CD4-positive, alpha-beta T cell treated with Interleukin-15 for 1 hour (primary cell): ENCODE results near the gene BTD.
"Not testable (repeated sequence)": the region's sequence is repeated elsewhere in the genome, so short reads cannot be mapped to it uniquely, and the experiment has no call there.

Experiments used
- DNase-seq: peaks from one replicate; pipeline ENCODE4 v3.0.0-alpha.2; 2020

The BTD gene

DNA sequence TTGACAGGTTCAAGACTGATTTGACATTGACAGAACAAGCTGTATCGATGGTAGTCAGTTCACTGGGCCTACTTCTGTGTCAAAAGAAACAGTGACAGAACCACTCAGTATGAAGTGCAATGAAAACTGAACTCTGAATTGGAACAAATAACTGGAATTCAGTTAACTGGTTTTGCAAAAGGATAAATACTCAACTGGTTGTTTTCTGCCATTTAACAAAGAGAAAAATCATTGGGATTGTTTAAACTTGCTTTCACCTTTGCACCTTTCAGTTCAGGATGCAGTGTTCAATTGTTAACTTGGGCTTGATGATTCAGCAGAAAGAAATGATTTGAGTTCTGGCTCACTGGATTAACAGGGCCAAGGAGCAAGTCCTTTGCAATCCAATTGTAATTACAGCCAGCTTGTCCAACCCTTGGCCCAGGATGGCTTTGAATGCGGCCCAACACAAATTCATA lies 4.9 kb downstream of the BTD start:
- no peak for DNase-seq

DNA sequence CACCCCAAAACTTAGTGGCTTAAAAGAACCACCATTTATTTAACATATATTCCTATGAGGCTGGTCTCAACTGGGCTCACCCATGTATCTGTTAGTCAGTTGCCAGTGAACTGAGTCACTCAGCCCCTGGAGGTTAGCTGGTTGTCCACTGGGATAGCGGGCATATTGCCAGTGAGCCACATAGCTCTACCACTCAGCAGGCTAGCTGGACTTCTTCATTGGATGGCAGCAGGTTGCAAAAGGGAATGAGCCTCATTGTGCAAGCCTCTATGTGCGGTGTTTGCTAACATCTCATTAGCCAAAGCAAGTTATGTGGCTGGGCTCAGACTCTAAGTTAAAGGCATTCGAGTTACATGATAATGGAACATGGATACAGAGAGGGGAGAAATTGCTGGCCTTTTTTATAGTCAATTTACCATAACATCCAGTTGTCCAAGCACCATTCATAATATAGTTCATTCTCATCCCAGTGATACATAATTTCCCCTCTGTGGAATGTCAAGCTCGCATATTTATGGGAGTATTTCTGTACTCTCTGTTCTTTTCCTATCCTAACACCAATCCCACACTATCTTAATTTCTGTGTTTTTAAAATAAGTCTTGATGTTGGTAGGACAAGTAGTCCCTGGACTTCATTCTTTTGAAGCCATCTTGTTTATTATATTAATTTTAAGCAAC lies 8.7 kb downstream of the BTD start:
- peak; percentile 17 for DNase-seq

DNA sequence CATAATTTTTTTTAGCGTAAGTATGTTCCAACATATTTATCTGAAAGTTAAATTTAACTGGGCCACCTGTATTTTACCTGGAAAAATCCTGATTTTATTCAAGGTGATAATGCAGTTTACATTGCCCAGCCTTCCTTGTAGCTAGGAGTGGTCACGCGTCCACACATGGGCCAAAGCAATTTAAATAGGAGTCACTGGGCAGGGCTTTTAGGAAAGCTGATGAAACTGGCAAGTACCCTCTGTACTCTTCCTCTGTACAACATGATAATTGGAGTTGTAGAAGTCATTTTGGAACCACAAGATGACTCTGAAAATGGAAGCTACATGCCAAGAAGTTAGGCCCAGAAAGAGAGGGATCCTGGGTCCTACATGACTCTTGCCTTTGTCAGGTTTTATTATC lies 9.5 kb downstream of the BTD start:
- no peak for DNase-seq

DNA sequence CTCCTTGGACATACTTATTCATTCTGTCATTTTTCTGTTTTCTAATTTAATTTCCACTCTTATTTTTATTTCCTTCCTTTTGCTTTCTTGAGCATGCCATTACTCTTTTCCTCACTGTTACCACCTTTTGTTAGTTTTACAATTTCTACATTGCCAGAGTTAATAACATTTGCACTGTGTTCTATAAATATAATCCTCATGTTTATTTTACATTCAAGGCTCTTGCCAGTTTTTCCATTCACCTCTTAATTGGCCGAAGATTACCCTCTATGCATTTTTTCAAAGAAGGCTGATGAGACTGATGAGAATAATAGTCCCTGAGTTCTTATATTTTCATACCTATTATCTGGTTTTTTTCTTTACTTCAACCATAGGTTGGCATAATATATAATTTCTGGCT lies 10.5 kb downstream of the BTD start:
- no peak for DNase-seq

DNA sequence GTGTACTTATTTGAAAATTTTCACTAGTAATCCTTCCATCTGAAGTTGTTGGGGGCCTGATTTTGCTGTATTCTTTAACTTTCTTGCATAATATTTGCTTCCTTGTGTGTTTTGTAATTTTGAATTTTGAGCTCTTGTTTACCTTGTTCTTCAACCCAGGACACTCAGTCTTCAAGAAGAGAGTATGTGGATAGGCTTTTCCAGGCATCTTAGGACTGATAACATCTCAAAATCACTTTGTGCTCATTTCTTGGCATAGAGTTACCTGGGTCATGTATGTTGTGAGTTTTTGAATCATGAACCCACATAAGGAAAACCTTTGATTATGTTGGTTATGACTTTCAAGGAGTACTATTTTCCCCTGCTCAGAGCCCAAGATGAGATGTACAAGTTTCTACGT lies 13.4 kb downstream of the BTD start:
- no peak for DNase-seq

DNA sequence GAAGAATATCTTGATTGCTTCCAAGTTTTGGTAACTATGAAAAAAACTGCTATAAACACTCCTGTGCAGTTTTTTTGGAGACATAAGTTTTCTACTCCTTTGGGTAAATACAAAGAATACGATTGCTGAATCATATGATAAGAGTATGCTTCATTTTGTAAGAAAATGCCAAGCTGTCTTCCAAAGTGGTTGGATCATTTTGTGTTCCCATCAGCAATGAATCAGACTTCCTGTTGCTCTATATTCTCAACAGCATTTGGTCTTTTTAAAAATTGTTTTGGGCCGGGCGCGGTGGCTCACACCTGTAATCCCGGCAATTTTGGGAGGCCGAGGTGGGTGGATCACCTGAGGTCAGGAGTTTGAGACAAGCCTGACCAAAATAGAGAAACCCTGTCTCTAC lies 14.5 kb downstream of the BTD start:
- DNase-seq: no peak

DNA sequence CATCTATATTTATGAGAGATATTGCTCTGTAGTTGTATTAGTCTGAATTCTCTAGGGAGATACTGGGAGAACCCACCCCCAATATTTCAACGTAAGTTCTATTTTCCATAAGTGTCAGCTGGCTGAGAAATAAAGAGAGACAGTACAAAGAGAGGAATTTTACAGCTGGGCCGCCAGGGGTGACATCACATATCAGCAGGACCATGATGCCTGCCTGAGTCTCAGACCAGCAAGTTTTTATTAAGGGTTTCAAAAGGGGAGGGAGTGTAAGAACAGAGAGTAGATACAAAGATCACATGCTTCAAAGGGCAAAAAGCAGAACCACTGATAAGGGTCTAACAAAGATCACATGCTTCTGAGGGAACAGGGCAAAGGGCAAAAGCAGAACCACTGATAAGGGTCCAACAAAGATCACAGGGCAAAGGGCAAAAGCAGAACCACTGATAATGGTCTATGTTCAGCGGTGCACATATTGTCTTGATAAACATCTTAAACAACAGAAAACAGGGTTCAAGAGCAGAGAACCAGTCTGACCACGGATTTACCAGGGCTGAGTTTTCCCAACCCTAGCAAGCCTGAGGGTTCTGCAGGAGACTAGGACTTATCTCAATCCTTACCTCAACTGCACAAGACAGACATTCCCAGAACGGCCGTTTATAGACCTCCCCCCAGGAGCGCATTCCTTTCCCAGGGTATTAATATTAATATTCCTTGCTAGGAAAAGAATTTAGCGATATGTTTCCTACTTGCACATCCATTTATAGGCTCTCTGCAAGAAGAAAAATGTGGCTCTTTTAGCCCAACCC lies 18.3 kb downstream of the BTD start:
- DNase-seq: not testable (repeated sequence)

DNA sequence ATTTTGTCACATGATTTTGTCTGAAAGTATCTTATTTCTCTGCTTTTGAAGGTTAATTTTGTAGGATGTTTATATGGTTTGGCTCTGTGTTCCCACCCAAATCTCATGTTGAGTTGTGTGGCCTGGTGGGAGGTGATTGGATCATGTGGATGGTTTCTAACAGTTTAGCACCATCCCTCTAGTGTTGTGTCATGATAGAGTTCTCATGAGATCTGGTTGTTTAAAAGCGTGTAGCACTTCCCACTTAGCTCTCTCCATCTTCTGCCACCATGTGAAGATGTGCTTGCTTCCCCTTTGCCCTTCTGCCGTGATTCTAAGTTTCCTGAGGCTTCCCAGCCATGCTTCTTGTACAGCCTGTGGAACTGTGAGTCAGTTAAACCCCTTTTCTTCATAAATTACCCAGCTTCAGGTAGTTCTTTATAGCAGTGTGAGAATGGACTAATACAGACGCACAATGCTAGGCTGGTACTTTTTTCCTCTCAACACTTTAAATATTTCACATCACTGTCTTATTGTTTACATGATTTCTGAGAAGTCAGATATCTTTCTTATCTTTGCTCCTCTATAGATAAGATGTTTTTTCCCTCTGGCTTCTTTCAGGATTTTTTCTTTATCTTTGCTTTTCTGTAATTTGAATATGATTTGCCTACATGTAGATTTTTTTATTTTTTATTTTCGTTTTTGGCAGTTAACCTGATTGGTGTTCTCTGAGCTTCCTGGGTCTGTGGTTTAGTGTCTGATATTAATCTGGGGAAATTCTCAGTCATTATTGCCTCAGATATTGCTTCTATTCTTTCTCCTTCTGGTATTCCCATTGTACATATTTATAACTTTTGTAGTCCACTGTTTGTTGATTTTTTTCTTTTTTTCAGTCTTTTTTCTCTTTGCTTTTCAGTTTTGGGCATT lies 22.2 kb downstream of the BTD start:
- no peak for DNase-seq

DNA sequence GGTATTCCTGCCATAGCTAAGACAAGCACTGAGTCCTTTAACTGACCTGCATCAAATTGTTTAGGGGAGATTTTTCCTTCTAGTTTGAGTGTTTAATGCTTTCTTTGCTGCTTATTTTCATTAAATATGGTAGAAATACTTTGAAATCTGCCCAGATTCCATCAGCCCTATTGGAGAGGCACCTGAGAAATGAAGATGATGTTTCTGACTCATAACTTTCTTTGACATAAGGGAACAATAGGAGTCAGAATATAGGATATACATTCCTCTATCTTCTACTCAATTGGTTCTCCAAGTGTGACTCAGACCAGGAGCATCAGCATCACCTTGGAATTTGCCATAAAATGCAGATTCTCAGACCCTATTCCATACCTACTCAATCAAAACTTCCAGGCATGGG lies 27.4 kb downstream of the BTD start:
- no peak for DNase-seq

DNA sequence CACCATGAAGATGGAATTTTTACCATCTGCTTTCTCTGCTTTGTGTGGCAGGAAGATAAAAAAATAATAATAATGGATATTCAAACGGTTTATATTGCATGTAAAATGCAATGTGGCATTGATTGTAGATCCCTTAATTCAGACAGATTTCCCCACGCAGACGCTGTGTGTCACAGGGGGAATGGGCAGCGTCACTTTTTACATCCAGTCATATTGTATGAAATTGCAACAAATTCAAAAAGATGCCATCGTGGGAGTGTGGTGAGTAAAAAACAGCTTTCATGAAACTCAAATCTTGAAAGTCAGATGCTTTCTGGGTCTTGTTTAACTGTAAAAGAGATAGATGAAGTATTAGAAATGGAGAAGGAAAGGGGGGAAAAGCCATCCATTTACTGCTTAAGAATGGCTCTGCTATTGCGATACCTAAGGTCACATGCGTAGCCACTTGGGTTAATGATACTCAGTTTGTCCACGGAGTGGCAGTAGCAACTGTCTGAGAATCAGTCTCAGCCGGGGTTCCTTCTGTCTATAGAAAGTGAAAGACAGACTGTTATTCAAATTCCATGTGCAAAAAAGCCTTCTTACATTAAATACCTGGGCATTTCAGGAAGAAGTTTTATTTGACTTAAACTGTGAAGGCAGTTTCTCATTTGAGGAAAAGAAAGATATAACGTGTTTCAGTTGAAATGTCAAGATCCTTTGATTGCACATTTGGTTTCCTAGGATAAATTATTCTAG lies 28.5 kb downstream of the BTD start:
- peak; percentile 69 for DNase-seq

DNA sequence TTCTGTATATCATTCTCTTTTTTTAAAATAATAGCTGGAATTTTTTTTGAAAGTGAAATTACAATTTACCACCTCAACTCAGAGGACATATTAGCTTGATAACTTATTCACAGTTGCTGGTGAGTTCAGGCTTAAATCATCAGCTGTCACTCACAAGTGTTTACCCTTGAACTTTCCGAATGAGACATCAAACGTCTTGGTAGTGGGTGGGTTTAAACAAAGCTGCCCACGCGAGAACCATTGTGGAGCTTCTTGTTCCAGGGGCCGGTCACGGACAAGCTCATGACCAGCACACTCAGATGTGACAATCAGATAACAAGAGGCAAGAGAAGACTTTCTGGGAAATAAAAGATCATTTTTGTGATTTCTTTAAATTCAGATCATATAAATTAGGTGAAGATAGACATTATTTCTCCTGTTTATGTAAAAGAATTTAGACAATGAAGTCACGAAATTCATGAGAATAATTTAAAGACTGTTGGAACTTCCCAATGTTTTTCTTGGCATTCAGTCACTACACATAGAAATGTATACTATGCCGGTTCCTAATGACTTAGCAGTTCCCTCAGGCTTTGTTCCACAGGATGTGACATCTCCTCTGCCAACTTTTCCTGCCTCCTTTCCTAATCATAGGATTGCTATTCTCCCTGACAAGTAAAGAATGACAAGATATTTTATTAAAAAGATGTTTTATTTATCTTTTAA lies 29.3 kb downstream of the BTD start:
- no peak for DNase-seq

DNA sequence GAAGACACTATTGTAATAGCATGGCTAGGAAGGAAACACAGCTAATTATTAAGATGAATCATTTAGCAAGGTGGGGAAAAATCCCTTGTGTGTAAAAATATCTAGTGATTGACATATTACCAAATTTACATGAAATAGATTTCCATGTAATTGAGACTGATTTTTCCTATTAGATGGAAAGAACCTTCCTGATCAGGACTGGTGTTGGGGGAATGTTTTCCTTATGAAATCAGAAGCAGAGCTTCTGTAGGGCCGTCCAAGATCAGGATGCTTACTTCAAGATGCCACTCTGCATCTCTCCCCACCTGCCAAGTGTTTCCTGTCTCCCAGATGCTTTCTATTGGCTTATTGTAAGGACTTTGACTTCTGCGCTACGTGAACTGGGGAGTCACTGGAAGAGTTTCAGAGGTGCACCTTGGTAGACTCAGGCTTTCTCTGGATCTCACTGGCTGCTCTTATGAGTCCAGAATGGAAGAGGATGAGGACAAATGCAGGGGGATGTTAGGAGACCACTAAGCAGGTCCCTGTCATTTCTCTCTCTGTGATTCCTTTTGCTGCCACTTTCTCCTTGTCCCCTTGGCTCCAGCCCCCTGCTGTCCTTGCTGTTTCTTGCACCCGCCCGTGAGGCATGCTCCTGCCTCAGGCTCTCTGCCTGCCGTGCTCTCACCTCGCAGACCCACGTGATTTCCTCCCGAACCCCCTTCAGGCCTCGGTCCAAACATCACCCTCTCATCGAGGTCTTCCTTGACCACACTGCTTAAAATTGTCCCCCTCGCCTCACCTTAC lies 30.1 kb downstream of the BTD start:
- DNase-seq: no peak

DNA sequence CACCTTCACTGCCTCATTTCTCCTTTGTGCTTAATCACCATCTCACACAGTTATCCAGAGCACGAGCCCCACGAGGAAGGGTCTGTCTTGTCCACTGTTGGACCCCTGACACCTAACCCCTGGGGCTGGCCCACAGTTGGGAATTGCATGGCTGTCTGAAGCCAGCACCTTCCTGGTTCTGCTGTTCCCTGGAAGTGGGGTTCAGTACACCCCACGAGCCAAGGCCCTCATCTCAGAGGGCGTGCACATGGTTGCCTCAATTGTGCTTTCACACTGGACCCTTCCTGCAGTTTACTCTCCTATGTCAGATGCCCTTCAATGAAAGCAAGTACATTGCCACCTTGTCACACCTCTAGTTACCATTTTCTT lies 30.7 kb downstream of the BTD start:
- no peak for DNase-seq

DNA sequence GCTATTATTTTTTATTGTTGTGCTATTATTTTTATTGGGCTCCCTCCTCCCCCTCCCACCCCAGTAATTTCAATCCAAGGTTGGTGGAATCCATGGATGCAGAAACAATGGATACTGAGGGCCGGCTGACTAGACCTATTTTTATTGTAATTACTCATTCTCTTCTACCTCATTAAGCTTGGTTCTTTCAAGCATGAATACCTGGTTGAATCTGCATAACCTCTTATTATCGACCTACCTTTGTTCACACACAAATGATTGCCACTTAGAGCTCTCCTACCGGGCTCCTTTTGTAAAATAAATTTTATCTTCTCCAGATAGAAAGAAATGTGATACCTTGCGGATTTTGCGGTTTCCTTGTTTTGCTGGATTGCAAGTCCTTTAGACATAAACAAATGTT lies 31.6 kb downstream of the BTD start:
- no peak for DNase-seq

DNA sequence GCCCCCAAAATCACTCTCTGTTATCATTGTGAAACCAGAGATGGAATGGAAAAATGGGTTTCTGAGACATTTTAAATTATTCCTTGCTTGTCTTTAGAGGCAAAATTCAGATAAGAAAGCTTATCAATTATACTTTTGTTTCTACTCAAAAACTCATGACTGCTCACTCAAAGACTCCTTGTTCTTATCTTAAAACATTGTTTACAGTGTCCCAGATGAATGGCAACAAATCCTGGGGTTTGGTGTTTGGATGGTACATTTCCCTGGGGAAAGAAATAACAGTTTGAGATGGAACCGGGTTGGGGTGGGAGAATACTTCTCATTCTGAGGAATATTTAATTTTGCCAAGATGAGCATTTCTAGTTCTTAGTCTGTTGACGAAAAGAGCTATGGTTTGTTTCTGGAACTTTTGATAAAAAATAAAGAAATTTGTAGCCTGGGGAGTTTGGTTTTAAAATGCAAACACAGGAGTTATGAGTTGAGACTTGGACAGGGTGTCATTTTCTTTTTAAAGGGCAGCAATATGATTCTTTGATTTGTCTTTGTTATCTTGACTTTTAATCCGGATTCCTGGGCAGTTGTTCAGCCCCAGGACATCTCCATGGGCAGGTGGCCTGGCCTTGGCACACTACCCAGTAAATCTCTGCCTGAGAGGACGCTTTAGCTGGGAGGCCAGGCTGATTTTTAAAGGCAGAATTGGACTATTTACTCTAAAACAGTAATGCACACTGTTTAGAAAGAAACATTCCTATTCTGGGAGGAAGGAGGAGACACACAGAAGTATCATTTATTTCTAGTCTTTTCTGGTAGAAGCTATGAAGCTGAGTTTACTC lies 32.4 kb downstream of the BTD start:
- DNase-seq: no peak

DNA sequence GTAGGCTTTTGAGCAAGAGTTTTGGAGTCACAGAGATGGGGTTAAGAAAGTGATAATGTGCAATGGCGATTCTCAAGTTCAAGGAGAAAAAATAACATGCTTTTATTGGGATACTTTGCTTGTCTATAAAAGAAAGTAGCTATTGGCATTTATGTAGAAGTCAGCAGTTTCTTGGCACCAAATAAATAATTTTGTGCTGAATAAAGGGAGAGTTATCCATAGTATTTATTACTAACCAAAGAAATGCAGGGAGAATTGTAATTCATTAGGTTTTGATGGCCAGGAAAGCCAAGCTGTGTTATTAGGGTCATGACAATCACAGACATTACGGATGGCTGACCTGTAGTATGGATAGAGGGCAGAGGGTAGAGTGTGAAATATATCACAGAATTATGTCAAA lies 33.1 kb downstream of the BTD start:
- DNase-seq: no peak

DNA sequence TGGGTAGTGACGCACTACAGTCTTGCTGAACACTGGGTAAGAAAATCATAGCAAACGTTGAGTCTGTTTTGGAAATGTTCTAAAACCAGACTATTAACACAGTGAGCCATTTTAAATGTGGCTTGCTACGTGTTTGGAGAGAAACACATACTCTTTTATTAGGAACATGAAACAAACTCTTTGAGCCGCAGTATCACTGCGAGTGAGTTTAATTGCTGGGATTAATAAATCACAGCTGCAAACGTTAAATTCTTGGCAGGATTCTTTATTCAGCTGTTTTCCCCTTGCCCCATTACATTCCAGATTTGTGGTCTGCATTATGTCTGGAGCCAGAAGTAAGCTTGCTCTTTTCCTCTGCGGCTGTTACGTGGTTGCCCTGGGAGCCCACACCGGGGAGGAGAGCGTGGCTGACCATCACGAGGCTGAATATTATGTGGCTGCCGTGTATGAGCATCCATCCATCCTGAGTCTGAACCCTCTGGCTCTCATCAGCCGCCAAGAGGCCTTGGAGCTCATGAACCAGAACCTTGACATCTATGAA lies 33.6 kb downstream of the BTD start:
- DNase-seq: no peak

DNA sequence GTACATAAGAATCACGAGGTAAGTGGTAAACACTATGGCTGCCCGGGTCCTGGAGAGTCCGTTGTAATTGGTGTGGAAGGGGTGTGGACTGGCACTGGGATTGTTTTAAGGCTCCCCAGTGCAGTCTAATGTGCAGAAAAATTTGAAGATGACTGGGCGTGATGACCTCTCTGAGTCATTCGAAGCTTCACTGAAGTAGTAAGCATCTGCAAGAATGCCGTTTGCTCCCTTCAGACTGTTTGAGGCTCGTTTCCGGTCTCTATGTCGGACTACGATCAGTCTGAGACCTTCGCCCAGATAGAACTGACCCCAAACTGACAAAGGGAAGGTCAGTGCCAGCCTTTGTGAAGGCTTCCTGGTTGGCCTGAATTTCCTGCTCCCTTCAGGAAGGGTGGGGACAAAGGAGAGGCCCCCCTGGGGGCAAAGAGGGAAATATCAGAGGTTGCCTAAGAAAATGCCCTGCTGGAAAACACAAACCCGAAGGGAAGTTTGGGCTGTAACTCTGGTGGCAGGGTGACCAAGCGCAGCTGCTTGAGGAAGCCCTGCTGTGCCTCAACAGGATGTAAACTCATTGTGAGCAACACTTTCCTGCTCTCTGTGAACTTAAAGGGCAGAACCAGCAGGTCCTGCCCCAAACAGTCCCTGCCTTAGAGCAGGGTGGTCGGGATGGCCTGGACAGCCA lies 34.6 kb downstream of the BTD start:
- peak; percentile 34 for DNase-seq

DNA sequence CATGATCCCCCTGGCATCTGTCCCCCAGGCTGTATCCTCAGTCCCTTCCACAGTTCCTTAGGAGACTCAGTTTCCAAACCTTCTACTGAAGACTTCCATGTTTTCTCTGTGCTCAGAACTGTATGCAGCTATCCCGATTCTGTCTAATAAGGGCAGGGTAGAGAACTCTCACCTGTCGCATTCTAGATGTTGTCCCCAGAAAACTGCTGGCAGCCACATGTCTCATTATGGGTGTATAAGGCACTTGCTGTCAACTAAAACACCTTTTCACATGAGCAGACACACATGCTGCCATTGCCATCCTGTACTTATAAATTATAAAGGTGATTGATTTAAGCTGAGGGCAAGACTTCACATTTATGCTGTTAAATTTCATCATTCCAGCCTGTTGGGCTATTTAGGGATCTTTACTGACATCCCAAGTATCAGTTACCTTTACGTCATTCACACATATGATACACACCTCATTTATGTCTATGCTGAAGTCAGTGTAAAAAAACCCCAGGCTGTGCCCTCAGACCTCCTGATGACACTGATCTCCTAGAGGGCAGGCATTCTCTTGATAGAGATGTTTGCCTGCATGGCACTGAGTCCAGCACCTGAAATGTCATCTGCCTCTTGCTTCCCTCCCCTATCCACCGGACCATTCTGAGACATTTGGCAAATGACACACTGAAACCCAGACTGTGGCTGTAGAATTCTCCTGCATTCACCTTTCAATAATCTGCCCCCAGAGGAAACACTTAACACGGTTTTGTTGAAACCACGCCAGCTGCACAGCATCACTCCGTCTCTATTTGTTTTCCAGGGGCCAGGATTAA lies 35.8 kb downstream of the BTD start:
- DNase-seq: no peak
